Measurements from ENCODE around the gene PLGLB1.
A peak's percentile ranks its signal among the peaks of the same experiment; 100 is the strongest.
"Not testable (repeated sequence)": the region's sequence is repeated elsewhere in the genome, so short reads cannot be mapped to it uniquely, and the experiment has no call there.

PLGLB1 gene

GRCh38 chr2:87021744-87022143 lies at the start of gene PLGLB1:
Gene PLGLB1 (minus strand): TSS chr2:87021844. CDS start chr2:87021783, 61 bp downstream.
- H3K9me3 ChIP-seq; H3K27me3 ChIP-seq (ENCODE audit: low read depth); DNase-seq (ENCODE audit: low spot score in 2 of 2); H3K4me3 ChIP-seq; H3K36me3 ChIP-seq (replicated peaks); in situ Hi-C loops (cut with MboI; ENCODE audit: low sequenced_read_pairs); H3K4me1 ChIP-seq: not testable (repeated sequence)

- H3K36me3 ChIP-seq (replicated peaks); in situ Hi-C loops (cut with MboI; ENCODE audit: low sequenced_read_pairs); DNase-seq (ENCODE audit: low spot score in 2 of 2); H3K4me1 ChIP-seq; H3K4me3 ChIP-seq; H3K27me3 ChIP-seq (ENCODE audit: low read depth); H3K9me3 ChIP-seq: not testable (repeated sequence)
Observed at GRCh38 chr2:87064305-87064704, 42.7 kb upstream of the PLGLB1 start.

- H3K36me3 ChIP-seq (replicated peaks); H3K27me3 ChIP-seq (ENCODE audit: low read depth); H3K9me3 ChIP-seq; in situ Hi-C loops (cut with MboI; ENCODE audit: low sequenced_read_pairs); H3K4me3 ChIP-seq; H3K4me1 ChIP-seq; DNase-seq (ENCODE audit: low spot score in 2 of 2): not testable (repeated sequence)
Observed at GRCh38 chr2:87063431-87063830, 41.8 kb upstream of the PLGLB1 start.

GRCh38 chr2:87061519-87061918 lies 39.9 kb upstream of the PLGLB1 start:
- H3K4me3 ChIP-seq; H3K9me3 ChIP-seq; H3K27me3 ChIP-seq (ENCODE audit: low read depth); in situ Hi-C loops (cut with MboI; ENCODE audit: low sequenced_read_pairs); H3K36me3 ChIP-seq (replicated peaks); H3K4me1 ChIP-seq; DNase-seq (ENCODE audit: low spot score in 2 of 2): not testable (repeated sequence)

GRCh38 chr2:87057606-87058005 lies 36.0 kb upstream of the PLGLB1 start:
- H3K4me1 ChIP-seq; in situ Hi-C loops (cut with MboI; ENCODE audit: low sequenced_read_pairs); DNase-seq (ENCODE audit: low spot score in 2 of 2); H3K36me3 ChIP-seq (replicated peaks); H3K4me3 ChIP-seq; H3K27me3 ChIP-seq (ENCODE audit: low read depth); H3K9me3 ChIP-seq: not testable (repeated sequence)

GRCh38 chr2:87056843-87057242 lies 35.2 kb upstream of the PLGLB1 start:
- H3K4me1 ChIP-seq; H3K4me3 ChIP-seq; in situ Hi-C loops (cut with MboI; ENCODE audit: low sequenced_read_pairs); DNase-seq (ENCODE audit: low spot score in 2 of 2); H3K9me3 ChIP-seq; H3K36me3 ChIP-seq (replicated peaks); H3K27me3 ChIP-seq (ENCODE audit: low read depth): not testable (repeated sequence)

- H3K4me1 ChIP-seq; in situ Hi-C loops (cut with MboI; ENCODE audit: low sequenced_read_pairs); H3K4me3 ChIP-seq: not testable (repeated sequence)
Observed at GRCh38 chr2:87056435-87056834, 34.8 kb upstream of the PLGLB1 start.

GRCh38 chr2:87054375-87054774 lies 32.7 kb upstream of the PLGLB1 start:
- H3K9me3 ChIP-seq; H3K36me3 ChIP-seq (replicated peaks); DNase-seq (ENCODE audit: low spot score in 2 of 2); H3K27me3 ChIP-seq (ENCODE audit: low read depth); H3K4me3 ChIP-seq; H3K4me1 ChIP-seq; in situ Hi-C loops (cut with MboI; ENCODE audit: low sequenced_read_pairs): not testable (repeated sequence)

More at GRCh38 chr2:87056435-87056834, 34.8 kb upstream of the PLGLB1 start:
- not testable (repeated sequence) for H3K9me3 ChIP-seq; H3K36me3 ChIP-seq (replicated peaks); H3K27me3 ChIP-seq (ENCODE audit: low read depth); DNase-seq (ENCODE audit: low spot score in 2 of 2)

- H3K9me3 ChIP-seq; H3K4me3 ChIP-seq; in situ Hi-C loops (cut with MboI; ENCODE audit: low sequenced_read_pairs); H3K36me3 ChIP-seq (replicated peaks); H3K4me1 ChIP-seq; H3K27me3 ChIP-seq (ENCODE audit: low read depth): not testable (repeated sequence)
- DNase-seq (ENCODE audit: low spot score in 2 of 2): peak in 1 of 2 experiments; percentile 42
Observed at GRCh38 chr2:87041321-87041978, 19.8 kb upstream of the PLGLB1 start.

- DNase-seq (ENCODE audit: low spot score in 2 of 2); H3K4me1 ChIP-seq; in situ Hi-C loops (cut with MboI; ENCODE audit: low sequenced_read_pairs); H3K9me3 ChIP-seq; H3K36me3 ChIP-seq (replicated peaks); H3K27me3 ChIP-seq (ENCODE audit: low read depth); H3K4me3 ChIP-seq: not testable (repeated sequence)
Observed at GRCh38 chr2:87028607-87029006, 7.0 kb upstream of the PLGLB1 start.

- H3K4me1 ChIP-seq; DNase-seq (ENCODE audit: low spot score in 2 of 2); H3K4me3 ChIP-seq; H3K9me3 ChIP-seq; in situ Hi-C loops (cut with MboI; ENCODE audit: low sequenced_read_pairs); H3K27me3 ChIP-seq (ENCODE audit: low read depth); H3K36me3 ChIP-seq (replicated peaks): not testable (repeated sequence)
Observed at GRCh38 chr2:87026816-87027215, 5.2 kb upstream of the PLGLB1 start.

GRCh38 chr2:87025927-87026326 lies 4.3 kb upstream of the PLGLB1 start:
- in situ Hi-C loops (cut with MboI; ENCODE audit: low sequenced_read_pairs); DNase-seq (ENCODE audit: low spot score in 2 of 2); H3K9me3 ChIP-seq; H3K36me3 ChIP-seq (replicated peaks); H3K27me3 ChIP-seq (ENCODE audit: low read depth); H3K4me1 ChIP-seq; H3K4me3 ChIP-seq: not testable (repeated sequence)

- H3K4me1 ChIP-seq; H3K9me3 ChIP-seq; H3K4me3 ChIP-seq; DNase-seq (ENCODE audit: low spot score in 2 of 2); H3K27me3 ChIP-seq (ENCODE audit: low read depth); H3K36me3 ChIP-seq (replicated peaks); in situ Hi-C loops (cut with MboI; ENCODE audit: low sequenced_read_pairs): not testable (repeated sequence)
Observed at GRCh38 chr2:87023988-87024615, 2.5 kb upstream of the PLGLB1 start.

- H3K4me3 ChIP-seq; in situ Hi-C loops (cut with MboI; ENCODE audit: low sequenced_read_pairs); DNase-seq (ENCODE audit: low spot score in 2 of 2); H3K4me1 ChIP-seq; H3K27me3 ChIP-seq (ENCODE audit: low read depth); H3K36me3 ChIP-seq (replicated peaks); H3K9me3 ChIP-seq: not testable (repeated sequence)
Observed at GRCh38 chr2:87021043-87021442, 601 bp downstream of the PLGLB1 start.

- H3K4me1 ChIP-seq; H3K4me3 ChIP-seq; H3K27me3 ChIP-seq (ENCODE audit: low read depth); DNase-seq (ENCODE audit: low spot score in 2 of 2); H3K9me3 ChIP-seq; in situ Hi-C loops (cut with MboI; ENCODE audit: low sequenced_read_pairs); H3K36me3 ChIP-seq (replicated peaks): not testable (repeated sequence)
Observed at GRCh38 chr2:87019053-87019452, 2.6 kb downstream of the PLGLB1 start.
